CD4-positive, alpha-beta memory T cell (primary cell): Measurements from ENCODE around the gene NAALADL2. TPM values are rescaled to one million over a fixed set of nuclear protein-coding genes. Genes with fewer than 3 reads are reported as not detected.

Experiments
- CTCF ChIA-PET: fragments of 350-600 bp; sonication (Branson Sonifier 250); formaldehyde crosslinking; loops from one replicate; lab custom pipeline; 2021; ENCODE audit warnings: inconsistent platforms; ENCODE audit not compliant: partially characterized antibody; lab: Charles Lee
- POLR2A ChIA-PET: fragments of 350-600 bp; sonication (Branson Sonifier 250); formaldehyde crosslinking; loops from one replicate; lab custom pipeline; 2021; ENCODE audit not compliant: partially characterized antibody; lab: Charles Lee
- DNase-seq, 5 donors: peaks; one replicate each; pipeline versions ENCODE4 v3.0.0 to v3.0.0-alpha.2; 2020 to 2022; ENCODE audit warnings: mixed read lengths in 1 of 5
- H3K27ac ChIP-seq: one replicate; pipeline ENCODE4 v1.7.0; 2013; ENCODE audit warnings: low read depth, low read length
- H3K27me3 ChIP-seq: 2 replicates; pipeline ENCODE4 v1.7.0; 2013; ENCODE audit warnings: mild to moderate bottlenecking, low read length, moderate library complexity; ENCODE audit not compliant: insufficient read depth
- H3K36me3 ChIP-seq: 2 replicates; pipeline ENCODE4 v1.7.0; 2013; ENCODE audit warnings: mild to moderate bottlenecking, low read length, moderate library complexity; ENCODE audit not compliant: insufficient read depth
- H3K4me1 ChIP-seq: 2 replicates; pipeline ENCODE4 v1.7.0; 2013; ENCODE audit warnings: mild to moderate bottlenecking, low read length, moderate library complexity; ENCODE audit not compliant: insufficient read depth
- H3K4me3 ChIP-seq, 2 donors: one replicate each; pipeline ENCODE4 v1.7.0; 2013; ENCODE audit warnings: low read length in 2 of 2, mild to moderate bottlenecking in 1 of 2
- H3K9me3 ChIP-seq, 2 donors: one replicate each; pipeline ENCODE4 v1.7.0; 2013; ENCODE audit warnings: low read length in 2 of 2, control low read depth in 1 of 2; ENCODE audit not compliant: control insufficient read depth in 1 of 2
- H3K27ac Mint-ChIP-seq, 7 donors: one replicate each; pipeline ENCODE4 v1.8.0; 2020 to 2021; ENCODE audit warnings: mixed read lengths in 7 of 7, mild to moderate bottlenecking in 6 of 7, inconsistent platforms in 3 of 7, moderate library complexity in 3 of 7
- H3K27me3 Mint-ChIP-seq, 2 donors: one replicate each; pipeline ENCODE4 v1.8.0; 2020 to 2021; ENCODE audit warnings: mixed read lengths in 2 of 2
- H3K36me3 Mint-ChIP-seq, 2 donors: one replicate each; pipeline ENCODE4 v1.8.0; 2020 to 2021; ENCODE audit warnings: mixed read lengths in 2 of 2, inconsistent platforms in 1 of 2, mild to moderate bottlenecking in 1 of 2
- H3K4me1 Mint-ChIP-seq, 4 donors: one replicate each; pipeline ENCODE4 v1.8.0; 2020 to 2021; ENCODE audit warnings: mixed read lengths in 4 of 4, mild to moderate bottlenecking in 1 of 4
- H3K4me3 Mint-ChIP-seq, 8 donors: one replicate each; pipeline ENCODE4 v1.8.0; 2020 to 2021; ENCODE audit warnings: mixed read lengths in 8 of 8, mild to moderate bottlenecking in 7 of 8, moderate library complexity in 6 of 8, inconsistent platforms in 3 of 8
- H3K9me3 Mint-ChIP-seq, 8 donors: one replicate each; pipeline ENCODE4 v1.8.0; 2020 to 2021; ENCODE audit warnings: mixed read lengths in 8 of 8, mild to moderate bottlenecking in 5 of 8, inconsistent platforms in 3 of 8, moderate library complexity in 1 of 8
- intact Hi-C: fragments of 100-400 bp; cut with micrococcal nuclease; formaldehyde crosslinking; loops from one replicate; pipeline ENCODE4 v1.15.1; 2023
- polyA plus RNA-seq, 2 donors: library from polyadenylated mRNA; unstranded; fragments of 300-500 nt; fragmentation: Illumina TruSeq; gene quantifications; one replicate each; pipeline ENCODE4 v1.2.3, GENCODE V29; 2021
- total RNA-seq, 2 experiments: library from RNA; stranded (reverse); gene quantifications; one replicate each; pipeline ENCODE4 v1.2.3, GENCODE V29; 2021

The NAALADL2 gene
- total and polyA plus RNA-seq, 4 experiments from 2014 or later, result not detected

GRCh38 chr3:175108613-175109151, 249.5 kb downstream of the NAALADL2 start:
- no peaks in the 10 kb centered on the region for H3K4me1 ChIP-seq
- H3K27me3 ChIP-seq, result no peaks in the 10 kb centered on the region
- Mint-ChIP-seq H3K4me3 (no peak overlapping the region), H3K27ac (no peak overlapping the region), H3K27me3 (no peaks in the 10 kb centered on the region), H3K4me1 (no peaks in the 10 kb centered on the region), H3K36me3 (no peaks in the 10 kb centered on the region), H3K9me3 (peaks cover 0 to 10% (median 0%) of the 10 kb centered on the region in 8 donors)
- ChIA-PET CTCF (no interaction called here), POLR2A (no interaction called here)
- intact Hi-C loops, result no loop called here
- no peak overlapping the region for H3K4me3 ChIP-seq
- H3K27ac ChIP-seq, result no peak overlapping the region
- DNase-seq, result no peak
- no peaks in the 10 kb centered on the region for H3K36me3 ChIP-seq
- no peaks in the 10 kb centered on the region for H3K9me3 ChIP-seq

- no peaks in the 10 kb centered on the region for H3K4me1 Mint-ChIP-seq
- H3K27ac Mint-ChIP-seq, result no peak overlapping the region
- CTCF ChIA-PET, result interaction anchor here (1.7 kb wide), 1 partner anchor 10 kb away, joined by 5 read pairs; no protein-coding TSS in a partner anchor
- H3K36me3 Mint-ChIP-seq, result no peaks in the 10 kb centered on the region
- no peak for DNase-seq
- Histone ChIP-seq H3K36me3 (no peaks in the 10 kb centered on the region), H3K4me1 (no peaks in the 10 kb centered on the region), H3K4me3 (no peak overlapping the region), H3K9me3 (no peaks in the 10 kb centered on the region), H3K27me3 (no peaks in the 10 kb centered on the region), H3K27ac (no peak overlapping the region)
- POLR2A ChIA-PET, result no interaction called here
- intact Hi-C loops, result no loop called here
- H3K9me3 Mint-ChIP-seq, result peaks cover 0 to 8% (median 0%) of the 10 kb centered on the region in 8 donors
- no peaks in the 10 kb centered on the region for H3K27me3 Mint-ChIP-seq
- H3K4me3 Mint-ChIP-seq, result no peak overlapping the region
These were observed 251.9 kb downstream of the NAALADL2 start for GRCh38 chr3:175111036-175111435.

- no peaks in the 10 kb centered on the region for H3K4me1 Mint-ChIP-seq
- no peak for DNase-seq
- intact Hi-C loops, result no loop called here
- H3K9me3 Mint-ChIP-seq, result peaks cover 0 to 6% (median under 1%) of the 10 kb centered on the region in 8 donors
- H3K4me3 Mint-ChIP-seq, result no peak overlapping the region
- no peaks in the 10 kb centered on the region for H3K27me3 Mint-ChIP-seq
- no peaks in the 10 kb centered on the region for H3K36me3 Mint-ChIP-seq
- CTCF ChIA-PET, result no interaction called here
- POLR2A ChIA-PET, result no interaction called here
- Histone ChIP-seq H3K36me3 (no peaks in the 10 kb centered on the region), H3K27me3 (no peaks in the 10 kb centered on the region), H3K4me1 (no peaks in the 10 kb centered on the region), H3K9me3 (peaks cover 0 to 3% of the 10 kb centered on the region in 2 donors), H3K27ac (no peak overlapping the region), H3K4me3 (no peak overlapping the region)
- no peak overlapping the region for H3K27ac Mint-ChIP-seq
These were observed 259.3 kb downstream of the NAALADL2 start for GRCh38 chr3:175118382-175118941.

- no peak overlapping the region for H3K4me3 Mint-ChIP-seq
- peaks cover 0 to 8% (median 2%) of the 10 kb centered on the region in 8 donors for H3K9me3 Mint-ChIP-seq
- no peak overlapping the region for H3K27ac Mint-ChIP-seq
- Histone ChIP-seq H3K36me3 (no peaks in the 10 kb centered on the region), H3K4me1 (no peaks in the 10 kb centered on the region), H3K4me3 (no peak overlapping the region), H3K9me3 (peaks cover 0 to 3% of the 10 kb centered on the region in 2 donors), H3K27me3 (no peaks in the 10 kb centered on the region), H3K27ac (no peak overlapping the region)
- intact Hi-C loops, result no loop called here
- CTCF ChIA-PET, result interaction anchor here (1.2 kb wide), 1 partner anchor 9 kb away, joined by 5 read pairs; no protein-coding TSS in a partner anchor
- POLR2A ChIA-PET, result interaction anchor here (0.6 kb wide), 1 partner anchor 350 kb away, joined by 3 read pairs; no protein-coding TSS in a partner anchor
- DNase-seq, result no peak
- no peaks in the 10 kb centered on the region for H3K36me3 Mint-ChIP-seq
- no peaks in the 10 kb centered on the region for H3K27me3 Mint-ChIP-seq
- H3K4me1 Mint-ChIP-seq, result no peaks in the 10 kb centered on the region
These were observed 262.1 kb downstream of the NAALADL2 start for GRCh38 chr3:175121225-175121624.

GRCh38 chr3:175127075-175127662, 268.0 kb downstream of the NAALADL2 start:
- ChIA-PET POLR2A (no interaction called here), CTCF (no interaction called here)
- Mint-ChIP-seq H3K27ac (no peak overlapping the region), H3K36me3 (no peaks in the 10 kb centered on the region), H3K4me1 (no peaks in the 10 kb centered on the region), H3K9me3 (peaks cover 0 to 8% (median 2%) of the 10 kb centered on the region in 8 donors), H3K27me3 (no peaks in the 10 kb centered on the region), H3K4me3 (no peak overlapping the region)
- Histone ChIP-seq H3K36me3 (no peaks in the 10 kb centered on the region), H3K27ac (no peak overlapping the region), H3K27me3 (no peaks in the 10 kb centered on the region), H3K4me3 (no peak overlapping the region), H3K9me3 (no peaks in the 10 kb centered on the region), H3K4me1 (no peaks in the 10 kb centered on the region)
- no peak for DNase-seq
- intact Hi-C loops, result no loop called here

GRCh38 chr3:175129126-175129525, 270.0 kb downstream of the NAALADL2 start:
- no peaks in the 10 kb centered on the region for H3K36me3 ChIP-seq
- ChIA-PET POLR2A (no interaction called here), CTCF (no interaction called here)
- H3K27me3 ChIP-seq, result no peaks in the 10 kb centered on the region
- no peak overlapping the region for H3K4me3 Mint-ChIP-seq
- H3K4me1 ChIP-seq, result no peaks in the 10 kb centered on the region
- H3K9me3 ChIP-seq, result no peaks in the 10 kb centered on the region
- H3K4me1 Mint-ChIP-seq, result no peaks in the 10 kb centered on the region
- peaks cover 0 to 9% (median 4%) of the 10 kb centered on the region in 8 donors for H3K9me3 Mint-ChIP-seq
- H3K27me3 Mint-ChIP-seq, result no peaks in the 10 kb centered on the region
- DNase-seq, result no peak
- H3K4me3 ChIP-seq, result no peak overlapping the region
- H3K36me3 Mint-ChIP-seq, result peaks cover 0 to 3% of the 10 kb centered on the region in 2 donors
- H3K27ac ChIP-seq, result no peak overlapping the region
- intact Hi-C loops, result no loop called here
- H3K27ac Mint-ChIP-seq, result no peak overlapping the region

GRCh38 chr3:175129571-175129970, 270.4 kb downstream of the NAALADL2 start:
- no peaks in the 10 kb centered on the region for H3K4me1 Mint-ChIP-seq
- ChIA-PET CTCF (no interaction called here), POLR2A (no interaction called here)
- peaks cover 0 to 4% of the 10 kb centered on the region in 2 donors for H3K36me3 Mint-ChIP-seq
- Histone ChIP-seq H3K36me3 (no peaks in the 10 kb centered on the region), H3K4me3 (no peak overlapping the region), H3K27ac (no peak overlapping the region), H3K27me3 (no peaks in the 10 kb centered on the region), H3K4me1 (no peaks in the 10 kb centered on the region), H3K9me3 (no peaks in the 10 kb centered on the region)
- intact Hi-C loops, result no loop called here
- no peak overlapping the region for H3K4me3 Mint-ChIP-seq
- H3K27ac Mint-ChIP-seq, result no peak overlapping the region
- DNase-seq, result no peak
- peaks cover 0 to 9% (median 5%) of the 10 kb centered on the region in 8 donors for H3K9me3 Mint-ChIP-seq
- no peaks in the 10 kb centered on the region for H3K27me3 Mint-ChIP-seq
